Transverse colon (tissue), 4 donors: ENCODE results near the gene HTR2A.

Experiments
- EP300 ChIP-seq: sonication (generic); formaldehyde crosslinking; IDR thresholded peaks from one replicate; pipeline ENCODE4 v1.6.1; 2017; ENCODE audit warnings: antibody characterized with exemption, low read depth
- POLR2A ChIP-seq: fragments of 450-650 bp; IDR thresholded peaks from one replicate; pipeline ENCODE4 v1.6.1; 2016; ENCODE audit warnings: antibody characterized with exemption, mild to moderate bottlenecking, moderate library complexity
- POLR2AphosphoS5 ChIP-seq, 3 donors: sonication (generic); formaldehyde crosslinking; IDR thresholded peaks; one replicate each; pipeline ENCODE4 v1.6.1; 2016; ENCODE audit warnings: antibody characterized with exemption in 3 of 3
- TF ChIP-seq, protein P1 (sequence below), 5 experiments: fragments of 200-600 bp in 3 of 5; fragments of 450-650 bp in 2 of 5; sonication (generic) in 3 of 5; IDR thresholded peaks; 1 replicate in 2 of 5; 2 replicates in 3 of 5; pipeline ENCODE4 v1.5.1; 2016 to 2017; ENCODE audit warnings: antibody characterized with exemption in 5 of 5, inconsistent platforms in 3 of 5, mild to moderate bottlenecking in 2 of 5, moderate library complexity in 1 of 5

DNA sequence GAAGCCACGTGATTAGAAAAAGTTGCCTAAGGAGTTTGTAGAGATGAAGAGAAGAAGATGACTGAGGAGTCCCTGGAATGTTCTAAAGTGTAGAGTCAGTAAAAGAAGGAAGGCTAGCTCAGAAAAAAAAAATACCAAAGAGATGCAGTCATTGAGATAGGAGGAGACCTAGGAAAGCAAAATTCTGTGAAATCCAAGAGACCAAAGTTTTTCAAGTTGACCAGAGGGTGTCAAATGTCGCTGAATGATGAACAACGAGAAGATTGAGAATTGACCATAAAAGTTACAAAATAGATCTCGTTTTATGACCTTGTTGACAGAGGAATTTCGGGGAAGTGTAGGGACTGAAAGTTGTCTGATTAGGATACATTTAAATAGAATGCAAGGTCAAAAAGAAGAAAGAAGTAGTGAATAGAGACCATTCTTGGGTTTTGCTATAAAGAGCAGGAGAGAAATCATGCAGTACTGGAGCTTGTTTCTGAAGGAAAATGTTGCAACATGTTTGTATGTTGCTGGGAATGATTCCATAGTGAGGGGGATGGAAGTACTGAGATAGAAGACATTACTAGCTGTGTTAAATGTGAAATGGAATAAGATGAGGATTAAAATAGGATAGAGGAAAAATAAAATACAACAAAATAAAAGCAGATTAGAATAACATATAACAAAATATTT, 30.2 kb upstream of the HTR2A start:
- TF ChIP-seq, protein P1, sequence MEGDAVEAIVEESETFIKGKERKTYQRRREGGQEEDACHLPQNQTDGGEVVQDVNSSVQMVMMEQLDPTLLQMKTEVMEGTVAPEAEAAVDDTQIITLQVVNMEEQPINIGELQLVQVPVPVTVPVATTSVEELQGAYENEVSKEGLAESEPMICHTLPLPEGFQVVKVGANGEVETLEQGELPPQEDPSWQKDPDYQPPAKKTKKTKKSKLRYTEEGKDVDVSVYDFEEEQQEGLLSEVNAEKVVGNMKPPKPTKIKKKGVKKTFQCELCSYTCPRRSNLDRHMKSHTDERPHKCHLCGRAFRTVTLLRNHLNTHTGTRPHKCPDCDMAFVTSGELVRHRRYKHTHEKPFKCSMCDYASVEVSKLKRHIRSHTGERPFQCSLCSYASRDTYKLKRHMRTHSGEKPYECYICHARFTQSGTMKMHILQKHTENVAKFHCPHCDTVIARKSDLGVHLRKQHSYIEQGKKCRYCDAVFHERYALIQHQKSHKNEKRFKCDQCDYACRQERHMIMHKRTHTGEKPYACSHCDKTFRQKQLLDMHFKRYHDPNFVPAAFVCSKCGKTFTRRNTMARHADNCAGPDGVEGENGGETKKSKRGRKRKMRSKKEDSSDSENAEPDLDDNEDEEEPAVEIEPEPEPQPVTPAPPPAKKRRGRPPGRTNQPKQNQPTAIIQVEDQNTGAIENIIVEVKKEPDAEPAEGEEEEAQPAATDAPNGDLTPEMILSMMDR (IDR thresholded peaks at IDR 0.05): no peak
- TF ChIP-seq EP300 (no peak), POLR2AphosphoS5 (IDR thresholded peaks at IDR 0.05) (no peak), POLR2A (no peak)
